T-helper 2 cell treated with Interferon-gamma antibody and Interleukin-4, amounts not matched to agents 100 ng/mL and 5 ng/mL, for 36 hours (primary cell): Measurements from ENCODE around the gene BACH2. TPM values are rescaled to one million over a fixed set of nuclear protein-coding genes. Genes with fewer than 3 reads are reported as not detected.
"Not testable (repeated sequence)": the region's sequence is repeated elsewhere in the genome, so short reads cannot be mapped to it uniquely, and the experiment has no call there.

Experiments used
- intact Hi-C: fragments of 100-400 bp; cut with micrococcal nuclease; formaldehyde crosslinking; loops from one replicate; pipeline ENCODE4 v1.15.1; 2023
- total RNA-seq: library from RNA; stranded (reverse); gene quantifications from 2 replicates; pipeline ENCODE4 v1.2.3, GENCODE V29; 2022

BACH2 gene
- total RNA-seq, result 33.2 and 35.2 TPM in 2 replicates

DNA sequence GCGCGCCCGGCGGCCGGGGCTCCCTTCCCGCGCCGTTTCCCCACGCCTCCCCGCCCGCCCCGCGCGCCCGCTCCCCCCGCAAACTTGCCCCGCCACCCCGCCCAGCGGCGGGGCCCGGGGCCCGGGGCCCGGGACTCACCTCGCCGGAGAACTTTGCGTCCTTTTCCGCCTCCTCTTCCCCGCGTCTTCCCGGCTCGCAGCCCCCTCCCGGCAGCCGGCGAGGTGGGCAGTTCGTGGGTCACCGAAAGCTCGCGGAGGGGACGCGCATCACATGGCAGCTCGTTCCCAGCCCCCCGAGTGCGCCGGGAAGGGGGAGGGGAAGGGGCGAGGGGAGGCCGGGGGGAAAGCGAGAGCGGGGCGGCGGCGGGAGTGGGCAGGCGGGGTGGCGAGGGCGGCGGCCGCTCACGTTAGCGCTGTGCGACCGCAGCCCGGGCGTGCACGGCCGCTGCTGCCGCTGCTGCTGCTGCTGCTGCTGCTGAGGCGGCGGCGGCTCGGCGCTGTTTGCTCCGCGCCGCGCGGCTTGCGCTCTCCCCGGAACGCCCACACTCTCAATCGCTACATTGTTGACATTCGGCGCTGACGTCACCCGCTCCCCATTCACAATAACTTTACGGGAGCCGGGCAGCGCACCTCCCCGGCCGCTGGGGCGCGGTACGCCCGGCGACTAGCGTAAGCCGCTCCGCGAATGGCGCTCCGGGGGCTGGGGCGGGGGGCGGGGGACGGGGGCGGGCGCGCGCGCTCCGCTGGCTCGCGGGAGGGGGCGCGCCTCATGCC lies at the start of gene BACH2:
Gene BACH2, minus strand, starts transcription at position 503 of the 774 bp plus-strand sequence. CDS start 287,999 bp downstream, outside the sequence.
- intact Hi-C loops, result loop anchor here (1.0 to 5.0 kb wide), 9 partner anchors 54 to 1214 kb away; partner anchors contain the start of genes CASP8AP2, MAP3K7 and PNRC1

DNA sequence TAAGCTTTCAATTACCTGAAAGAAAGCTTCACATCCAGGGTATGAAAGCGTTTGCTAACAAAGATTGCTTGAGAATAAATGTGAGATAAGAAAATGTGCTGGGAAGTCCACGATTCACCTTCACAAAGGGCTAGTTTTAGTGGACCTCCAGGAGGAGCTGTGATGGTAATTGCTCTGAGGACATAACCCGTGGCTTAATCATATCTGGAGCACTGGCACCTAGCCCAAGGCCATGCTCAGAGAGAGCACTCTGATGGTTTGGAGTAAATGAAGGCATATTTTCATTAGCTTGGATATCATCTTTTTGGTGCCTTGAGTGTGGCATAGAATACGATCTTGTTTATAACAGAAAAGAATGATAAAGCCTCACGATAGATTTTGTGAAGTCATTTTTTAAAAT lies 46.9 kb upstream of the BACH2 start:
- intact Hi-C loops, result no loop called here

DNA sequence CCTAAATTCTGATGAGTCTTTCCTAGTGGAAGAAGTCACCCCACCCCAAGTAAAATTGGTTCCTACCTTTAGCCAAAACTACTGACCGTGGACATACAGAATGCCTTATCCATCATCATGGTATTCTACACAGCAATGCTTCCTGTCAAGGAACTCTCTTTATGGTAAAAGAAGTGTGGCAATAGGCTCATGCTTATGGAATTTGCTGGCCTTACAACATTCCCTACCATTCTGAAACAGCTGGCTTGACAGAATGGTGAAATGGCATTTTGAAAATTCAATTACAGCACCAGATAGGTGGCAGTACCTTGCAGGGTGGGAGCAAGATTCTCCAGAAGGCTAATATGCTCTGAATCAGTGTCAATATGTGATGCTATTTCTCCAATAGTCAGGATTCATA lies 41.8 kb upstream of the BACH2 start:
- intact Hi-C loops, result no loop called here

DNA sequence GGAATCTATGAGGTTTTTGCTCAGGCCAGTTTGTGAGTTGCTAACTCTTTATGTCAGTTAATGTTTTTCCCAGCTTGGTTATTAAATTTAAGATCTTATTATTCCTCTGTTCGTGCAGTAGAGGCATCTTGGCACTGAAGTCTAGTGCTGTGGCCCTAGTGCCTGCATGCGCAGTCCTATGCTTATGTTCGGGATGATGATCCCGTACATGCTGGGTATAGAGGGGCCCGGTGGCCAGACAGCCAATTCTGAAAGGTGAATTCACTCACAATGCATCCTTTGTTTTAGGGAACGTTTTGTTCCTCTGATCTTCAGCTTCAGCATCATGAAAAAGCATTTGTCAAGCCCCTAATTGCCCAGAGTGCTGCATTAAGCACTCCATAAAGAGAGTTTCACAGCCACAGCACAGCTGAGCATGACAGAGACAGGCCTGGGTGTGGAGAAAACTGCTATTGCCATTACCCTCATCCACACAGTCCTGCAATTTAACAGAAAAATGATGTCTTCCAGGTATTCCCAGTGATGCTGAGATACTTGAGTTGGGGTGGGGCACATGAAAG lies 39.8 kb upstream of the BACH2 start:
- intact Hi-C loops, result no loop called here

DNA sequence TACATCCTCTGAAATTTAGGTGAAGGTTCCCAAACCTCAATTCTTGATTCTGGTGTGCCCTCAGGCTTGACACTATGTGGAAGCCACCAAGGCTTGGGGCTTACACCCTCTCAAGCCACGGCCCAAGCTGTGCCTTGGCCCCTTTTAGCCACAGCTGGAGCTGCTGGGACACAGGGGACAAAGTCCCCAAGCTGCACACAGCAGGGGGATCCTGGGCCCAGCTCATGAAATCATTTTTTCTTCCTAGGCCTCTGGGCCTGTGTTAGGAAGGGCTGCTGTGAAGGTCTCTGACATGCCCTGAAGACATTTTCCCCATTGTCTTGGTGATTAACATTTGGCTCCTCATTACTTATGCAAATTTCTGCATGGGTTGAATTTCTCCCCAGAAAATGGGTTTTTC lies 37.3 kb upstream of the BACH2 start:
- intact Hi-C loops, result no loop called here

DNA sequence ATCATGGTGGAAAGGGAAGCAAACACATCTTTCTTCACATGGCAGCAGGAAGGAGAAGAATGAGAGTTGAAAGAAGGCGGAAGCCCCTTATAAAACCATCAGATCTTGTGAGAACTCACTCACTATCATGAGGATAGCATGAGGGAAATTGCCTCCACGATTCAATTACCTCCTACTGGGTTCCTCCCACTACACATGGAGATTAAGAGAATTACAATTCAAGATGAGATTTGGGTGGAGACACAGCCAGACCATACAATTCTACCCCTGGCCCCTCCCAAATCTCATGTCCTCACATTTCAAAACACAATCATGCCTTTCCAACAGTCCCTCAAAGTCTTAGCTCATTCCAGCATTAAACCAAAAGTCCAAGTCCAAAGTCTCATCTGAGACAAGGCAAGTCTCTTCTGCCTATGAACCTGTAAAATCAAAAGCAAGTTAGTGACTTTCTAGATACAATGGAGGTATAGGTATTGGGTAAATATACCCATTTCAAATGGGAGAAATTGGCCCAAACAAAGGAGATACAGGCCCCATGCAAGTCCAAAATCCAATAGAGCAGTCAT lies 36.4 kb upstream of the BACH2 start:
- intact Hi-C loops, result not testable (repeated sequence)

DNA sequence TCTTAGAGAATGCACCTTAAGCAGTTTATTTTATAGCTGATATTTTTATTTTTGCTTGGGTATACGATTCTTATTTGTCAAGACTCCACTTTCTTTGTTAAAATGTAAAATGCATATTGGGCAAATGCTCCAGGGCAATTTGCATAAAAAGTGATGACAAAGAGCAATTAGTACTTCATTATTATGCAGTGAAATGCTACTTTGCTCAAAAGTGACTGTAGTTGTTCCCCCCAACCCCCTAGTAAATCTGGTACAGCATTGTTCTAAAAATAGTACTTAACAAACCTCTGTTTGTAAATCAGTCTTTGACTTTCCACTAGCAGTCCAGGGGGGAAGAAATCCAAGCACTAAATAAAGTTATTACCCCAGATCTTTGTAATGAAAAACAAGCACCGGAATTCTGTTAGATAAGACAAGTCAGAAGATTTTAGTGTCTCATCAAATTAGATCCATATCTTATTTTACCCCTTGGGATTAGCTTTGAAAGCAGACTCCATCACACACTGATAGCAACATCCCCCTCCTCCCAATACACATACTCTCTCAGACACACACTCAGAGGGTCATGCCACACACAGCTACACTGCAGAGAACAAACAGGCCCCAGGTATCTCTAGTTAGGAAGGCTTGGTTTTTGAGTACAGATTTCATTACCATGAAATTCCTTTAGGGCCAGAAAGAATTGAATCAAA lies 32.9 kb upstream of the BACH2 start:
- intact Hi-C loops, result no loop called here

DNA sequence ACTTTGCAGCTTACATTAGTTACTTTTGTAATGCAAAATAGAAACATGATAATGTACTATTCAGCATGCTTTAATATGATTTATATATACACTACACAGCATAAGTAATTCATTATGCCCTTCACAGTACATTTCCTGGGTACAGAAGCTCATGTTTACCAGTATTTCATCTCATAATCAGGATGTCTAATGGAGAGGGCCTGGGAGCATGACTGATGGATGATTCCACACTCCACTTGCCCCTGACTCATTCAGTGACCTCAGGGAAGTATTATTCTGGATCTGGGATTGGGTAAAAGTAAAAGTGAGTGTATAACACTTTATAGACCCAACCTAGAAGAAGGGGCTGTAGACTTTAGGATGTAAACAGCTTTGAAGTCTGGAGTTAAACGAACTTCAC lies 31.4 kb upstream of the BACH2 start:
- intact Hi-C loops, result no loop called here

DNA sequence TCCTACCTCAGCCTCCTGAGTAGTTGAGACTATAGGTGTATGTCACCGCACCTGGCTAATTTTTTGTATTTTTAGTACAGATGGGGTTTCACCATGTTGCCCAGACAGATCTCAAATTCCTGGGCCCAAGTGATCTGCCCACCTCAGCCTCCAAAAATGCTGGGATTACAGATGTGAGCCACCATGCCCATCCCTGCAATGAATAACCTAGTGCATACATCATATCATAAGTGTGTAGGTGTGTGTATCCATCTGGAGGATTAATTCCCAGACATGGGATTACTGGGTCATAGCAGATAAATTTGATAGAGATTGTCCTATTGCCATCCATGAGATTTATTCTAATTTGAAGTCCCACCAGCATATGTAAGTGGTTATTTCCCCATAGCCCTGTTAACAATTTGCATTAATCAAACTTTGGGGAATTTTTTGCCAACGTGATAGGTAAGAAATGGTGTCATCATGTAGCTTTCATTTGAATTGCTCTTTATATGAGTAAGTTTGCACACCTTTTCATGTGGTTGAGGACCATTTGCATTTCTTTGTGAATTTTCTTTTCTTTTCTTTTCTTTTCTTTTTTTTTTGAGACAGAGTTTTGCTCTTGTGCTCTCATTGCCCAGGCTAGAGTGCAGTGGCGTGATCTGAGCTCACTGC lies 29.9 kb upstream of the BACH2 start:
- intact Hi-C loops, result no loop called here

DNA sequence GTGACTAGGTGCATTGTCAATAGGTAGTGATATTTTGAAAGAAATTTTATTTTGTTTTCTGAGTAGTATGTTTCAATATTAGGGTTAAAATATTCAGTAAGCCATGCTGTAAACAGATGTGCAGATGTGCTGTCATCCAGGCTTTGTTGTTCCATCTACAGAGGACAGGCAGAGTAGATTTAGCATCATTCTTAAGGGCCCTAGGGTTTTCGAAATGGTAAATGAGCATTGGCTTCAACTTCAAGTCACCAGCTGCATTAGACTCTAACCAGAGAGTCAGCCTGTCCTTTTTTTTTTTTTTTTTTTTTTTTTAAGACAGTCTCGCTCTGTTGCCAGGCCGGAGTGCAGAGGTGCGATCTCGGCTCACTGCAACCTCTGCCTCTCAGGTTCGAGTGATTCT lies 27.1 kb upstream of the BACH2 start:
- intact Hi-C loops, result no loop called here

DNA sequence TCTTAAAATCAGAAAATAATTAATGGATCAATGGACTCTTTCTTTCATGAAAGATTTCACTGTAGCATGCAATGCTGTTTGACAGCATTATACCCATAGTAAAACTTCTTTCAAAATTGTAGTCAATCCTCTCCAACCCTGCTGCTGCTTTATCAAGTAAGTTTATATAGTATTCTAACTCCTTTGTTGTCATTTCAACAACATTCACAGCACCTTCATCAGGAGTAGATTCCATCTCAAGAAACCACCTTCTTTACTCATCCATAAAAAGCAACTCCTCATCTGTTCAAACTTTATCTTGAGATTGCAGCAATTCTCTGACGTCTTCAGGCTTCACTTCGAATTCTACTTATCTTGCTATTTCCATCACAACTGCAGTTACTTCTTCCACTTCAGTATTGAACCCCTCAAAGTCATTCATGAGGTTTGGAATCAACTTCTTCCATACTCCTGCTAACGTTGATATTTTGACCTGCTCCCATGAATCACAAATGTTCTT lies 26.4 kb upstream of the BACH2 start:
- intact Hi-C loops, result no loop called here

DNA sequence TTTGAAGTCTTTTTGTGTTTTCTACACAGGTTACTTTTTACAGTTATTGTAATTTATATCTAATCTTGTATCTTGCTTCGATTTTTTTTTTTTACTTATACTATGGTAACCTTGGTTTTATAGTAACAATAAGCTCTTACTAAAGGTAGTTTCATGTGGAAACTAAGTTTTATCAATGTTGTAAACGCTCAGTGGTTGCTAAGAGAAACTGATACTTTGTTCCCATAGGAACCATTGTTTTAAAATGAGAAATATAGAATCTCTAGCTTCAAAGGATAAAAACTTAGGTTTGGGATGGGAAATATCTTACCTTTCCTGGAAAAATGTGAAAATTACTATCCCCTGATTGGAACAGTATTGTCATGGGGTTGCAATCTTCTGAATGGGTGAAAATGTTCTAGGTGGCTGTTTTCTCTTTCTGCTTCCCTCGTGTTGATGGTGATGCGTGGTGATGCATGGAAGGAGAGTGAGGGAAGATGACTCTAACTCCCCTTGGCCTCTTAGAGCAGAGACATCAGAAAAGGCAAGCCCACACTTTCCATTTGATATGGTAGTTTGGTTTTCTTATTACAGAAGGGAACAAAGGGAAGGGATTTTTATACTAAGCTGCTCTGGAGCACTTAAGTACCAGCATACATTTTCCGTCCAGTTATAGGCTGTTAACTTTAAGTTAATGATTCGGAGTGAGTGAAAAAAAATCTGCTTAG lies 23.5 kb upstream of the BACH2 start:
- intact Hi-C loops, result no loop called here

DNA sequence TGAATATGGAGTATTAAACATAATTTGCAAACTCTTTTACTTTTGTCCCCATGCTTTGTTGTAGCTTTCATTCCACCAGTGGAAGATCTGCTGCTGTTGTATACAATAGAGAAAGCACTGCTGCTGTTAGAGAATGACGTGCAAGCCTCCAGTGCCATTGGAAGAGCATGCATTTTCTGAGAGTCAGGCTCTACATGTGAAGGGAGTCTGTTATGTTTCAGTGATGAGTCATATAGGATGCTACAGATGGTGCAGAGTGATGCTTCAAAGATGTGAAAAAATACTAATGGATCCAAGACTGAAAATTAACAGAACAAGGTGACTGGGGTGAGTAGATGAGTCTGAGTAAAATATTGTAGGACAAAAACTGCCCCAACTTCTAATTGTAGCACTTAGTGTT lies 22.4 kb upstream of the BACH2 start:
- intact Hi-C loops, result no loop called here

DNA sequence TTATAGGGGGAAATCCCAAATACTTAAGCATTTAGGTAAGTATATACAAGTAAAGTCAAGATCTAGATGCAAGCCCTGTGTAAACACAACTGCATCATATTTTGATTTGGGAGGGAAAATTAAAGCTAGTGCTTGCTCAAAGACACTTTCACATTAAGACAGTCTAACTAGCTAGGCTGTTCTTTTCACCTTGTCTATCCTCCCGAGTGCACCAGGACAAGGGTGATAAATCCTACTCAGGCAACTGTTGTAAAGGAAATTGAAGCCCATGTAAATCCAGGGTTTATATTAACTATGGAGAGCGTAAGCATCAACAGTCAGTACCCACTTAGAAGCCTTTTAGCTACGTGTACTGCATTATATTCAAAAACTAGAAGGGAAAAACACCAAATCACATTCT lies 19.3 kb upstream of the BACH2 start:
- intact Hi-C loops, result no loop called here

DNA sequence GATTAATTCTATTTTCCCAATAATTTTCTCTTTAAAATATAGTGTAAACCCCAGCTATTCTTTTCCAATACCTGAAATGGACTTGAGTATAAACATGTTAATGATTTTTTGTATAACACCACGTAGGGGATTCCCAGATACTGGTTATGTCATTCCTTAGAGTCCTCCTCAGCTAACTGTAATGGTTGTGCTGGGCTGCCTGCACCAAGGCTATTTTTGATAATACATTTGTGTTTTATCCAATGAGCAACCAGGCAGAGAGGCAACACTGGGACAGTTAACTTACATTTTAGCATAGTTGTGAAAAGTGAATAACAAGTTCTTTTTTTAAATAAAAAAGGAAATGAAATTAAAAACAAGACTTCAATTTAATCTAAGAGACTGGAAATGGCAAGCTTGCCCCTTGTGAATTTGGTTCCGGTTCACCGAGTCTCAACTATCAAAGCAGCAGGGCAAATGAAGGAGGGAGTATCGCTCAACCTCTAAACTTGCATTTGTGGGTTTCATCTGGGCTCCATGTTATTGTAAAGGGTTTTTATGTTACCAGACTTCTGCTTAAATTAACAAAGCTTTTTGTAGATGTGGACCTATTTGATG lies 18.8 kb upstream of the BACH2 start:
- intact Hi-C loops, result no loop called here

DNA sequence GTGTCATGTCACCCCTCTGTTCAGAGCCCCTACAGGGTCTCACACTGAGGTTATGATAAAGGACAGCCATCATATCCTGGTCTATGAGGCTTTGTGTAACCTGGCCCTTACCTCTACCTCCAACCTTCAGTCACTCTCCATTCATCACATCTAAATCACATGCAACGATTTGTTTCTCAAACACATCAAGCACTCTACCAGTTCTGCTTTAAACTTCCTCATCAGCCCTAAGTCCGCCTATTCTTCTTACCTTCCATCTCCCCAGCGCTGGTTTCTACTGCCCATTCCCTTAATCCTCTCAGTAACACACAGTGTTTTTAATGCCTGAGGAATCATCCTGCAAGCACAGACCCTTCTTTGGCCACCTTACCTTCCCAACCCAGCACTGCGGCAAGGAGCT lies 17.9 kb upstream of the BACH2 start:
- intact Hi-C loops, result no loop called here

DNA sequence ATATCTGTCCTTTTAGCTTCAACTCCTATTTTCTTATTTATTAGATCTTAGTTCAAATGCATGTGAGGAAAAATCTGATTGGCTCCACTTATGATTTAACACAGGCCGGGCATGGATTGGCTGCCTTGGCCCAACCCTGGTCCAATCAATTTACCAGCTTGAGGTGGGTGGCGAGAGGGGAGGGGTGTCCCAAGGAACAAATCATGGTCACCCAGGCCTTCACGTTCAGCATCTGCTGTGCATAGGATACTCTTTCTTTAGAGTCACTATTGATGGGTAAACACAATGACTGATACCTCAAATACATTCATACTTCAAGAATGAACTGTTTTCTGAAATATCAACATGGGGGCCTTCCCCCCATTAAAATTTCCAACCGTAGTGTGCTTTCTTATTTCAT lies 14.9 kb upstream of the BACH2 start:
- intact Hi-C loops, result no loop called here

DNA sequence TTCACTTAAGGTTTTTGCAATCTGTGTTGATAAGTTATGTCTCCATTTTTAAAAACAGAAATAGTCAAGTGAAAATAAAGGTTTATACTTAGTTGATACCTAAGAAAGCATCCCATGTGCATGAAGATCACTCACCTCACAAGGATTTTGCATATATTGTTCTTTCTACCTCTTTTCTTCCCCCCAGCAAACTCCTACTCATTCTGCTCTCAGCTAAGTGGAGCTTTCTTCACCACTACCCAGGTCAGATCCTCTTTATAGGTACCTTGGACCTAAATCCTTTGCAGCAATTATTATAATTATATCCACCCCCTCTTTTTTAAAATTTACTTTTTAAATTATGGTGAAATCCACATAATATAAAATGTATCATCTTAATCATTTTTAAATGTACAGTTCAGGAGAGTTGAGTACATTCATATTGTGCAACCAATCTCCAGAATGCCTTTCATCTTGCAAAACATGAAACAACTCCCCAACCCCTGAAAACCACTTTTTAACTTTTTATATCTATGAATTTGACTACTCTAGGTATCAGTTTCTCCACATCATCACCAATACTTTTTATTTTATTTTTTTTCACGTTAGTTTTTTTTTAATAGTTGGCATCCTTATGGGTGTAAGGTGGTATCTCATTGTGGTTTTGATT lies 9.3 kb upstream of the BACH2 start:
- intact Hi-C loops, result no loop called here

DNA sequence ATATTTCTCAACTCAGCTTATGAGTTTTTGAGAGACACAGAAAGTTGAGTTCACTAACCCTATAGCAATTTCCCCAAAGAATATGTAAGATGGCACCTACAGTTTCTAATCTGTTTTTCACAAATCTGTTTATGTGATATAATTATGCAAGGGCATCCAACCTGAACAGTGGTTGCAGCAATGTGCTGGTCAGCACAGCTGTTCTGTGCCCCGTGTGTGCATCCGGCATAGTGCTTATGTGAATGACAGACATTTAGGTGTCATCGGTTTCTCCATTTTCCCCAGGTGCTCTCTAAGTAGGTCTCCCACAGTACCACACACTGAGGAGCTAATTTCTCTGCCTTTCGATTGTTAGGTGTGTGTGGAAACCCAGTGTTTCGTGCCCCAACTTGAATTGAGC lies 7.7 kb upstream of the BACH2 start:
- intact Hi-C loops, result no loop called here

DNA sequence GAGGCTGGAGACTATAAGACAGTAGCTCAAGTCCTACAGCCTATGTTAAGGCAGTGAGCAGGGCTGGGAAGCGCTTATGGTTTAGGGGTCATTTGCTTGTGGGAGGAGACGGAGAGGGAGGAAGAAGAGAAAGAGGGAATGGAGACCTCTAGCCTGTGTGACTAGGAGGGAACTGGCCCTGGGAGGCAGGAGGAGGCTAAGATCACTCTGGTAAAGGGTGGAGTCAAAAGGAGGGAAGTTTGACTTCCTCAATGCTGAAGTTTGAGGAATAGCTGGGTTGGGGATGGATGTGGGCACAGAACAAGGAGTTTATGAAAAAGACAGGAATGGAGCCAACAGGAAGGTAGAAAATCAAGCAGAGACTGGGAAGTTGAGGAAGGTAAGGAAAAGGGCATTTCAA lies 6.4 kb upstream of the BACH2 start:
- intact Hi-C loops, result no loop called here
